Activated CD4-positive, alpha-beta T cell treated with anti-CD3 and anti-CD28 coated beads, Interleukin-2, amount 50 U/mL, for 4 hours (primary cell): ENCODE measurements around the gene ITGB2.
"Not testable (repeated sequence)": the region's sequence is repeated elsewhere in the genome, so short reads cannot be mapped to it uniquely, and the experiment has no call there.

Source experiments
- DNase-seq, 2 experiments: peaks; one replicate each; pipeline ENCODE4 v3.0.0-alpha.2; 2020

The ITGB2 gene

GRCh38 chr21:44940116-44940631 is 19.5 kb upstream of the ITGB2 start:
- no peak for DNase-seq

- DNase-seq, result peak; percentile 66 to 71
Observed at GRCh38 chr21:44939532-44940115, 18.9 kb upstream of the ITGB2 start, which contains the start of gene SLX9. Gene SLX9, plus strand, starts transcription at chr21:44940029. Its CDS starts 29 bp downstream, at chr21:44940058.

GRCh38 chr21:44938772-44939531 is 18.3 kb upstream of the ITGB2 start:
- DNase-seq, result no peak

- DNase-seq, result no peak
Observed at GRCh38 chr21:44935533-44935927, 14.8 kb upstream of the ITGB2 start.

- DNase-seq, result no peak
Observed at GRCh38 chr21:44934797-44935532, 14.3 kb upstream of the ITGB2 start.

GRCh38 chr21:44934276-44934675 is 13.6 kb upstream of the ITGB2 start:
- DNase-seq, result no peak

- no peak for DNase-seq
Observed at GRCh38 chr21:44933918-44934260, 13.2 kb upstream of the ITGB2 start.

- no peak for DNase-seq
Observed at GRCh38 chr21:44933199-44933917, 12.7 kb upstream of the ITGB2 start.

GRCh38 chr21:44932408-44933181 is 11.9 kb upstream of the ITGB2 start:
- DNase-seq, result peak; percentile 62 to 67

- DNase-seq, result no peak
Observed at GRCh38 chr21:44931501-44932407, 11.1 kb upstream of the ITGB2 start.

GRCh38 chr21:44931137-44931500 is 10.4 kb upstream of the ITGB2 start:
- DNase-seq, result no peak

GRCh38 chr21:44930543-44930981 is 9.9 kb upstream of the ITGB2 start:
- peak; percentile 64 to 68 for DNase-seq

- DNase-seq, result no peak
Observed at GRCh38 chr21:44929799-44930542, 9.3 kb upstream of the ITGB2 start.

- no peak for DNase-seq
Observed at GRCh38 chr21:44929242-44929798, 8.6 kb upstream of the ITGB2 start.

- DNase-seq, result not testable (repeated sequence)
Observed at GRCh38 chr21:44928500-44929241, 8.0 kb upstream of the ITGB2 start.

GRCh38 chr21:44927587-44928461 is 7.1 kb upstream of the ITGB2 start:
- DNase-seq, result peak; percentile 95 to 96

- no peak for DNase-seq
Observed at GRCh38 chr21:44927259-44927586, 6.5 kb upstream of the ITGB2 start.
